Heart left ventricle (tissue), 13 donors: ENCODE data around the gene SCAF8.

Source experiments
- POLR2A ChIP-seq, 2 donors: fragments of 450-650 bp; IDR thresholded peaks; one replicate each; pipeline ENCODE4 v1.6.1; 2017; ENCODE audit warnings: antibody characterized with exemption in 2 of 2, mild to moderate bottlenecking in 2 of 2, moderate library complexity in 2 of 2
- TF ChIP-seq, protein P1 (sequence below), 12 donors: fragments of 200-600 bp; sonication (generic) in 4 of 12; IDR thresholded peaks; one replicate each; pipeline versions ENCODE4 v1.5.0 to v1.8.0; 2018 to 2022; ENCODE audit warnings: antibody characterized with exemption in 12 of 12, mild to moderate bottlenecking in 5 of 12
- donor health status: ischemic (EF 13 %, LVEDD 7.1; RV severe dilation, severe dysfunction).
- donor health status: DM: no; HTN: yes; CAD: no.
- donor health status: DM: no; HTN: no; CAD: no.
- donor health status: ischemic (EF 25% LVEDD 6.9; RV normal size, moderate dysfunction).
- donor health status: ischemic (EF 25% LVEDD 5.7; RV mildly dilated, moderate dysfunction).
- donor health status: ischemic (EF 35%, LVEDD 5.7; RV mildly dilated, moderate dysfunction).
- donor health status: nonischemic (EF 11% LVEDD 7.7; RV severe dilation, severe dysfunction).
- donor health status: DM: yes; HTN: yes; CAD: no.
- donor health status: PGD.
- donor health status: ischemic (EF 29% LVEDD 5.4; RV normal size, mild dysfunction).
- donor health status: nonischemic (EF 23%, LVEDD 6.1; RV moderate dilation, normal function).

DNA sequence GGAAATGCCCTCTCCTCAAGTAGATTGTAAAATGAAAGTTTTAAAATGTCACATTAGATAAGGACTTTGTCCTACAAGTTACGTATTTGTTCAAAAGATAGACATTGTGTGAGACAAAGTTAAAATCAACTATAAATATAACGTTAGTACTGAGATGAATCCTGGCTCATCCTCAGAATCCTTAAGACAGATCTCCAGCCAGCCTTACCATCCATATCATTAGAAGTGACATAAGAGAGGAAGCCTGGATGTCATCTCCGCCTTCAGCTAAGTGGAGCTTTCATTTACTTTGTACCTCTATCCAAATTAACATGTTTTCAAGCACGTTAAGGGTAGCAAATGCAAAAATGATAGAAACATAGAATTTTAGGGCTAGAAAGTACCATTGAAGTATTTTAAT is 59.1 kb downstream of the SCAF8 start:
- TF ChIP-seq POLR2A (IDR thresholded peaks at IDR 0.05): no peak
- TF ChIP-seq, protein P1, sequence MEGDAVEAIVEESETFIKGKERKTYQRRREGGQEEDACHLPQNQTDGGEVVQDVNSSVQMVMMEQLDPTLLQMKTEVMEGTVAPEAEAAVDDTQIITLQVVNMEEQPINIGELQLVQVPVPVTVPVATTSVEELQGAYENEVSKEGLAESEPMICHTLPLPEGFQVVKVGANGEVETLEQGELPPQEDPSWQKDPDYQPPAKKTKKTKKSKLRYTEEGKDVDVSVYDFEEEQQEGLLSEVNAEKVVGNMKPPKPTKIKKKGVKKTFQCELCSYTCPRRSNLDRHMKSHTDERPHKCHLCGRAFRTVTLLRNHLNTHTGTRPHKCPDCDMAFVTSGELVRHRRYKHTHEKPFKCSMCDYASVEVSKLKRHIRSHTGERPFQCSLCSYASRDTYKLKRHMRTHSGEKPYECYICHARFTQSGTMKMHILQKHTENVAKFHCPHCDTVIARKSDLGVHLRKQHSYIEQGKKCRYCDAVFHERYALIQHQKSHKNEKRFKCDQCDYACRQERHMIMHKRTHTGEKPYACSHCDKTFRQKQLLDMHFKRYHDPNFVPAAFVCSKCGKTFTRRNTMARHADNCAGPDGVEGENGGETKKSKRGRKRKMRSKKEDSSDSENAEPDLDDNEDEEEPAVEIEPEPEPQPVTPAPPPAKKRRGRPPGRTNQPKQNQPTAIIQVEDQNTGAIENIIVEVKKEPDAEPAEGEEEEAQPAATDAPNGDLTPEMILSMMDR (IDR thresholded peaks at IDR 0.05): no peak
